Brain microvascular endothelial cell (primary cell): ENCODE results near the gene ASCC3.

ENCODE experiments used
- DNase-seq: peaks from one replicate; pipeline ENCODE4 v3.0.0-alpha.2; 2020
- H3K27ac ChIP-seq: fragments of 250-450 bp; sonication (Bioruptor Pico); 2 replicates; pipeline ENCODE4 v1.5.1; 2020; ENCODE audit warnings: mild to moderate bottlenecking, moderate library complexity
- H3K27me3 ChIP-seq: fragments of 250-450 bp; sonication (Bioruptor Pico); replicated peaks from 2 replicates; pipeline ENCODE4 v1.5.1; 2020; ENCODE audit warnings: mild to moderate bottlenecking
- H3K36me3 ChIP-seq: fragments of 250-450 bp; sonication (Bioruptor Pico); replicated peaks from 2 replicates; pipeline ENCODE4 v1.5.1; 2020; ENCODE audit warnings: mild to moderate bottlenecking
- H3K4me3 ChIP-seq: 2 replicates; pipeline ENCODE4 v1.5.1; 2011; ENCODE audit warnings: low read depth, mild to moderate bottlenecking, control low read depth, low read length, moderate library complexity
- in situ Hi-C: cut with HindIII; loops from 2 replicates; pipeline ENCODE4 v1.10.0; 2017; ENCODE audit warnings: low sequenced_read_pairs, low pct_ligation_motif_present
- TF ChIP-seq, protein P1 (sequence below): IDR thresholded peaks from 2 replicates; pipeline ENCODE4 v1.5.1; 2011; ENCODE audit warnings: low read depth, mild to moderate bottlenecking, moderate library complexity, low read length, control low read depth, inconsistent platforms; ENCODE audit errors: missing control alignments

Gene ASCC3

DNA sequence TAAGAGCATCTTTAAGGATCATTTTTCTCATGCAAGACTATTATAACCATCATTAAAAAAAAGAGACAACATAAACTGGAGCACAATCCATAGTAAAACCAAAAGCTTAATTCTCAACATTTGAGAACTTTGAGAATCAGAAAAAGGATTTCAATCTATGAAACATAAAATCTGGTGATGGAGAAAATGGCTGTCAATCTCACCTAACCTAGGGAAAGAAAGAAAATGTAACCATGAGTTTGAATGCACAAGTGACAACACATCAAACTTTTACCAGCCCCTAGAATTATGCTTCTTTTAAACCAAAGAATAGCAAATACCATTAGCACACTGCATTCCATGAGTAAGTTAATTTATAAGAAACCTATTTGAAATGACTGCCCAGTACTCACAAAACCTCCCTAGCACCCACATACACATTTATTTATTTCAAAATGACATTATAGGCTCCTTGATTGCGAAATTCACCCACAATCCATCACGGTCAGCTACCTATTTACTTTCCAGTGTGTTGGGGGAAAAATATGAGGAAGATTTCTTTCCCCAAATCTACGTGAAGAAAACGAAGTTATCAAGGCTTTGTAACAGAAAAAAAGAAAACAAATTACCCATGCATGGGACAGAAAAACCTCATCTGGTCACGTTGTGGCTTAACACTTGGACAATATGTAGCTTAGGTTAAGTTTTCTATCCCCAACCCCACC lies 828 bp downstream of the ASCC3 start:
- TF ChIP-seq, protein P1, sequence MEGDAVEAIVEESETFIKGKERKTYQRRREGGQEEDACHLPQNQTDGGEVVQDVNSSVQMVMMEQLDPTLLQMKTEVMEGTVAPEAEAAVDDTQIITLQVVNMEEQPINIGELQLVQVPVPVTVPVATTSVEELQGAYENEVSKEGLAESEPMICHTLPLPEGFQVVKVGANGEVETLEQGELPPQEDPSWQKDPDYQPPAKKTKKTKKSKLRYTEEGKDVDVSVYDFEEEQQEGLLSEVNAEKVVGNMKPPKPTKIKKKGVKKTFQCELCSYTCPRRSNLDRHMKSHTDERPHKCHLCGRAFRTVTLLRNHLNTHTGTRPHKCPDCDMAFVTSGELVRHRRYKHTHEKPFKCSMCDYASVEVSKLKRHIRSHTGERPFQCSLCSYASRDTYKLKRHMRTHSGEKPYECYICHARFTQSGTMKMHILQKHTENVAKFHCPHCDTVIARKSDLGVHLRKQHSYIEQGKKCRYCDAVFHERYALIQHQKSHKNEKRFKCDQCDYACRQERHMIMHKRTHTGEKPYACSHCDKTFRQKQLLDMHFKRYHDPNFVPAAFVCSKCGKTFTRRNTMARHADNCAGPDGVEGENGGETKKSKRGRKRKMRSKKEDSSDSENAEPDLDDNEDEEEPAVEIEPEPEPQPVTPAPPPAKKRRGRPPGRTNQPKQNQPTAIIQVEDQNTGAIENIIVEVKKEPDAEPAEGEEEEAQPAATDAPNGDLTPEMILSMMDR, result no peak
- in situ Hi-C loops, result no loop called here
- no peaks in the 10 kb centered on the region for H3K36me3 ChIP-seq
- DNase-seq, result peak; percentile 9
- peak overlapping the region; percentile 91 for H3K27ac ChIP-seq
- no peaks in the 10 kb centered on the region for H3K27me3 ChIP-seq
- H3K4me3 ChIP-seq, result peak overlapping the region; percentile 95

DNA sequence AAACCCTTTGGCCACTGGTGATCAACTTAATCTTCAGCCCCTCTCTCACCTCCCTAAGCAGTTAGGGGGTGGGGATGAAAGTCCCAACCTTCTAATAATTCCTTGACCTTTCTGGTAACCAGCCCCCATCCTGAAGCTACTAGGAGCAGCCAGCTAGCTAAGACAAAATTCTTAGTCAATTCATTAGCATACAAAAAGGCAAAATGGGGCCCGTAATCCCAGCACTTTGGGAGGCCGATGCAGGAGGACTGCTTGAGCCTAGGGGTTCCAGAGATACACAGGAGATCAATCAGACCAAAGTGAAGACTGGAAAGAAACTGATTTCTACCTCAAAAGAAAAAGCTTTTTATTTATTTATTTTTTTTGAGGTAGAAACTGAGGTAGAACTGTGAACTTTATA lies 1.8 kb downstream of the ASCC3 start:
- in situ Hi-C loops, result no loop called here
- Histone ChIP-seq H3K4me3 (no peak overlapping the region), H3K27ac (no peak overlapping the region), H3K27me3 (no peaks in the 10 kb centered on the region), H3K36me3 (no peaks in the 10 kb centered on the region)
- TF ChIP-seq, protein P1, result no peak
- DNase-seq, result no peak

DNA sequence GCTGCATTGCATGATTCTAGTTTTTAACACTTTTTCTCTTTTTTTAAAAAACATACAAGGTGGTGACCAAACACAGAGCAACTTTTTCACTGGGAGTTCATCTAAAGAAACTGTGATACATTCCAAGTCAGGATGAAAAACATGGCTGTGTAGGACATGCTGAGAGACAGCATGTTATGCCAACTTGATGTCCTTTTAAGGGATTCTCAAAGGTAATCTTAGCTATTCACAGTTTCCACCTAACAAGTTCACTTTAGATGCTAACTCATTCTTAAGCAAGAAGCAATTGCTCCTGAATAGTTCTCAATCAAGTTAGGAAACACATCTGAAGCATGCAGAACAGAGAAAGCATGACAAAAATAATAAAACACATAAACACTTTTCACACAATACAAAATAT lies 3.3 kb downstream of the ASCC3 start:
- H3K27ac ChIP-seq, result no peak overlapping the region
- H3K4me3 ChIP-seq, result no peak overlapping the region
- no peaks in the 10 kb centered on the region for H3K36me3 ChIP-seq
- TF ChIP-seq, protein P1, result no peak
- in situ Hi-C loops, result no loop called here
- H3K27me3 ChIP-seq, result no peaks in the 10 kb centered on the region
- DNase-seq, result no peak

DNA sequence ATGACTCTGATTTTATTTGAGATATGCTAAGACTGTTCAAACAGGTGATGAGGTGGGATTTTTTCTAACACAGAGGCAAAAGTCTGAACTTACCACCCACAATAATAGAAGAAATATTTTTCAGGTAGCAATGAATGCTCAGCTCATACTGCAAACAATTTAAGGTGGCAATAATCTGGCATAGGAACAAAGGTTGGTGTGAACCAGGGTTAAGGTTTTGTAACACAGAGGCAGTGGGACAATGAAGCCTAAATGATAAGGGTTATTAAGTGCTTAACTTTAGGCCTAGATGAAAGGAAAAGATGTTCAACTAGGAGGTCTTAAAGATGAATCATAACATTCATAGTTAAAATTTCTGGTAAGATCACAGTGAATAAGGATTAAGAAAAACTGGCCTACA lies 4.9 kb downstream of the ASCC3 start:
- H3K27me3 ChIP-seq, result no peaks in the 10 kb centered on the region
- in situ Hi-C loops, result no loop called here
- H3K36me3 ChIP-seq, result no peaks in the 10 kb centered on the region
- no peak overlapping the region for H3K27ac ChIP-seq
- TF ChIP-seq, protein P1, result no peak
- no peak overlapping the region for H3K4me3 ChIP-seq
- DNase-seq, result no peak

DNA sequence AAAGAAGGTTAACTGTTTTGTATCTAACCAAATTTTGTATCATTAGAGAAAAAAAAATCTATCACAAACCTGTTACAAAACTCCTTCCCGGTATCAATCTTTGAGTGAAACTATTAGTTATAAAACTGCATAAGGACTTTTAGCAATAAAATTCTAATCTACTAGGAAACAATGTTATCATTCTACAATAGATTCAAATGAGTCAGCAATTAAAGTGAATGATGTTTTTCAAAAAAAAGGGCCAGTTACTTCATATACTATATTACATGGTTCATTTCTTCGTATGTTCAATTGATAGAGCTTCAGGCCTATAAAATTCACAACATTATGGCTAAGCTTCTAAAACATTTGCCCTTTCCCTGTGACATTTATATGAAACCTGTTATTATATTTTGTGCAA lies 15.6 kb downstream of the ASCC3 start:
- H3K27ac ChIP-seq, result no peak overlapping the region
- TF ChIP-seq, protein P1, result no peak
- no peak overlapping the region for H3K4me3 ChIP-seq
- in situ Hi-C loops, result no loop called here
- DNase-seq, result no peak
- H3K27me3 ChIP-seq, result no peaks in the 10 kb centered on the region
- H3K36me3 ChIP-seq, result peaks cover 18% of the 10 kb centered on the region

DNA sequence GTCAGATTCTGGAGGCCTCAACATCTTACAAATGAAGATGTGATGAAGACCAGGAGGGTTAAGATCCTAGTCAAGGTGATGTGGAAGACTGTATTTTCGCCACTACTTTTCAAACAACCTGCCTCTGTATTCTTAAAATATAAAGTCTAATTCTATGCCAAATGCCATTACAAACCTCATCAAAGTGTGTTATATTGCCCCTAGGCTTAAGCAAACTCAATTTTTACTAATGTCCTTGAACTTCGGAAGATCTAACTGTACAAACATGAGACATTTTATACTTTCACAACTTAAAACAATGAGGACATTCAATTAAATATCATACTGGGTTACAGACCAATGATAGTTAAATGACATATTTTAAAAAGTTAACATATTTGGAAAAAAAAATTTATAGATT lies 19.1 kb downstream of the ASCC3 start:
- Histone ChIP-seq H3K27me3 (no peaks in the 10 kb centered on the region), H3K36me3 (peaks cover 14% of the 10 kb centered on the region), H3K27ac (no peak overlapping the region), H3K4me3 (no peak overlapping the region)
- TF ChIP-seq, protein P1, result no peak
- in situ Hi-C loops, result no loop called here
- DNase-seq, result no peak
